Measurements from ENCODE around the gene CLCN3. TPM values are rescaled to one million over a fixed set of nuclear protein-coding genes. Genes with fewer than 3 reads are reported as not detected.

Gene CLCN3
- total and polyA plus RNA-seq, 4 donors = 9.5 to 58.6 (median 22.5) TPM

DNA sequence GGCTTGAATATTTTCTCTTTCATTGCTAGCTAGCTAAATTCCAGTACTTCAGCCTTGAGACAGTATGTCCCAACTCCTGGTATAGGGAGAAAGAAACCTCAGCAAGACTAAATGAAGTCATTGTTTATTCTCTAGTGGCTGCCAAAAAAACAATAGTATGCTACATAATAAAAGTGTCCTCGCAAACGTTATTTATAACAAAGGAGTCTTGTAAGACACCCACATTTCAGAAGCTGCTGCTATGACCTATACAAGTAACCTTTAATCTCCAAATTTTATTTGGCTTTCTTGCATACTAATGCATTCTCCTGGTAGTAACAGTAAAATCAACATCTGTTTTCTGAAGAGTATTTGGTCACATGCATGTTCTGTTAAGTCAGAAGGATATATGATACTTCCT is 36.8 kb upstream of the CLCN3 start:
- TF ChIP-seq, protein P1, sequence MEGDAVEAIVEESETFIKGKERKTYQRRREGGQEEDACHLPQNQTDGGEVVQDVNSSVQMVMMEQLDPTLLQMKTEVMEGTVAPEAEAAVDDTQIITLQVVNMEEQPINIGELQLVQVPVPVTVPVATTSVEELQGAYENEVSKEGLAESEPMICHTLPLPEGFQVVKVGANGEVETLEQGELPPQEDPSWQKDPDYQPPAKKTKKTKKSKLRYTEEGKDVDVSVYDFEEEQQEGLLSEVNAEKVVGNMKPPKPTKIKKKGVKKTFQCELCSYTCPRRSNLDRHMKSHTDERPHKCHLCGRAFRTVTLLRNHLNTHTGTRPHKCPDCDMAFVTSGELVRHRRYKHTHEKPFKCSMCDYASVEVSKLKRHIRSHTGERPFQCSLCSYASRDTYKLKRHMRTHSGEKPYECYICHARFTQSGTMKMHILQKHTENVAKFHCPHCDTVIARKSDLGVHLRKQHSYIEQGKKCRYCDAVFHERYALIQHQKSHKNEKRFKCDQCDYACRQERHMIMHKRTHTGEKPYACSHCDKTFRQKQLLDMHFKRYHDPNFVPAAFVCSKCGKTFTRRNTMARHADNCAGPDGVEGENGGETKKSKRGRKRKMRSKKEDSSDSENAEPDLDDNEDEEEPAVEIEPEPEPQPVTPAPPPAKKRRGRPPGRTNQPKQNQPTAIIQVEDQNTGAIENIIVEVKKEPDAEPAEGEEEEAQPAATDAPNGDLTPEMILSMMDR (IDR thresholded peaks at IDR 0.05; ENCODE audit: low read depth, low read length, missing input control) = no peak
- TF ChIP-seq GABPA (IDR thresholded peaks at IDR 0.05 in 1 of 2, conservative IDR thresholded peaks at IDR 0.05 in 1 of 2) (no peak), YY1 (IDR thresholded peaks at IDR 0.05) (no peak), RXRA (IDR thresholded peaks at IDR 0.05) (no peak), EGR1 (IDR thresholded peaks at IDR 0.05; ENCODE audit: low read depth in 2 of 2) (no peak), SP1 (IDR thresholded peaks at IDR 0.05) (no peak), TAF1 (conservative IDR thresholded peaks at IDR 0.05) (no peak), NR2F2 (IDR thresholded peaks at IDR 0.05) (no peak), JUND (IDR thresholded peaks at IDR 0.05) (no peak)
- Histone ChIP-seq H3K4me1 (ENCODE audit: control insufficient read depth in 4 of 4, insufficient read depth in 4 of 4, low read length in 3 of 4) (no peaks in the 10 kb centered on the region), H3K27ac (ENCODE audit: low read depth in 1 of 2, low read length in 2 of 2) (no peak overlapping the region), H3K9me3 (ENCODE audit: control insufficient read depth in 4 of 4, low read length in 3 of 4) (no peaks in the 10 kb centered on the region), H3K9ac (ENCODE audit: low read depth in 1 of 2, low read length in 2 of 2) (no peak overlapping the region), H3K36me3 (ENCODE audit: control insufficient read depth in 4 of 4, insufficient read depth in 3 of 4, low read depth in 1 of 4, low read length in 3 of 4) (peaks cover 2 to 18% (median 12%) of the 10 kb centered on the region in 4 donors), H3K27me3 (ENCODE audit: control insufficient read depth in 4 of 4, insufficient read depth in 4 of 4, low read length in 3 of 4) (no peaks in the 10 kb centered on the region), H3K4me3 (ENCODE audit: low read depth in 1 of 3, low read length in 3 of 3) (no peak overlapping the region)
- no peak for DNase-seq (ENCODE audit: low spot score)
- WGBS = 79% methylated on average over 2 of the region's 2 CpGs

DNA sequence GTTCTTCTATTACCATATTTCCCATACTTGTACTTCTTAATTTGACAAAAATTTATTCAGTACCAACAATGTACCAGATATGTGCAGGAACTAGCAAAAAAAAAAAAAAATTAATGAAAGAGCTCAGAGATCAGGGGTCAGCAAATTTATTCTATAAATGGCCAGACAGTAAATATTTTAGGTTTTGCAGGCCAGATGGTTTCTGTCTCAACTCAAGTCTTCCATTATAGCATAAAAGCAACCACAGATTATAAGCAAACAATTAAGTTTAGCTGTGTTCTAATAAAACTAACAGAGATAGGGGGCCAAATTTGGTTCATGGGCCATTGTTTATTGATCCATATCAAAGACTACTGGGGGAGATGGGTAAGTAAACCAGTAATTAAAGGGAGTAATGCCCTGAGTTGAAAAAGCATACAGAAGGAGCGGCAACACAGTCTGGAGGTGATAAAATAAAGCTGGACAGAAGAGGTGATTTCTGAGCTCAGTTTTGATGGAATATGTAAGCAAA is 27.3 kb upstream of the CLCN3 start:
- H3K27me3 ChIP-seq (ENCODE audit: control insufficient read depth in 4 of 4, insufficient read depth in 4 of 4, low read length in 3 of 4) = no peaks in the 10 kb centered on the region
- no peak overlapping the region for H3K9ac ChIP-seq (ENCODE audit: low read depth in 1 of 2, low read length in 2 of 2)
- no peak overlapping the region for H3K27ac ChIP-seq (ENCODE audit: low read depth in 1 of 2, low read length in 2 of 2)
- no peak for DNase-seq (ENCODE audit: low spot score)
- H3K36me3 ChIP-seq (ENCODE audit: control insufficient read depth in 4 of 4, insufficient read depth in 3 of 4, low read depth in 1 of 4, low read length in 3 of 4) = peaks cover 0 to 10% (median 3%) of the 10 kb centered on the region in 4 donors
- WGBS = 93% methylated on average over 1 of the region's 1 CpG
- H3K4me3 ChIP-seq (ENCODE audit: low read depth in 1 of 3, low read length in 3 of 3) = no peak overlapping the region
- H3K9me3 ChIP-seq (ENCODE audit: control insufficient read depth in 4 of 4, low read length in 3 of 4) = no peaks in the 10 kb centered on the region
- no peaks in the 10 kb centered on the region for H3K4me1 ChIP-seq (ENCODE audit: control insufficient read depth in 4 of 4, insufficient read depth in 4 of 4, low read length in 3 of 4)
- TF ChIP-seq FOXA2 (IDR thresholded peaks at IDR 0.05) (no peak), NR2F2 (IDR thresholded peaks at IDR 0.05) (peak; percentile 60)
- TF ChIP-seq, protein P2, sequence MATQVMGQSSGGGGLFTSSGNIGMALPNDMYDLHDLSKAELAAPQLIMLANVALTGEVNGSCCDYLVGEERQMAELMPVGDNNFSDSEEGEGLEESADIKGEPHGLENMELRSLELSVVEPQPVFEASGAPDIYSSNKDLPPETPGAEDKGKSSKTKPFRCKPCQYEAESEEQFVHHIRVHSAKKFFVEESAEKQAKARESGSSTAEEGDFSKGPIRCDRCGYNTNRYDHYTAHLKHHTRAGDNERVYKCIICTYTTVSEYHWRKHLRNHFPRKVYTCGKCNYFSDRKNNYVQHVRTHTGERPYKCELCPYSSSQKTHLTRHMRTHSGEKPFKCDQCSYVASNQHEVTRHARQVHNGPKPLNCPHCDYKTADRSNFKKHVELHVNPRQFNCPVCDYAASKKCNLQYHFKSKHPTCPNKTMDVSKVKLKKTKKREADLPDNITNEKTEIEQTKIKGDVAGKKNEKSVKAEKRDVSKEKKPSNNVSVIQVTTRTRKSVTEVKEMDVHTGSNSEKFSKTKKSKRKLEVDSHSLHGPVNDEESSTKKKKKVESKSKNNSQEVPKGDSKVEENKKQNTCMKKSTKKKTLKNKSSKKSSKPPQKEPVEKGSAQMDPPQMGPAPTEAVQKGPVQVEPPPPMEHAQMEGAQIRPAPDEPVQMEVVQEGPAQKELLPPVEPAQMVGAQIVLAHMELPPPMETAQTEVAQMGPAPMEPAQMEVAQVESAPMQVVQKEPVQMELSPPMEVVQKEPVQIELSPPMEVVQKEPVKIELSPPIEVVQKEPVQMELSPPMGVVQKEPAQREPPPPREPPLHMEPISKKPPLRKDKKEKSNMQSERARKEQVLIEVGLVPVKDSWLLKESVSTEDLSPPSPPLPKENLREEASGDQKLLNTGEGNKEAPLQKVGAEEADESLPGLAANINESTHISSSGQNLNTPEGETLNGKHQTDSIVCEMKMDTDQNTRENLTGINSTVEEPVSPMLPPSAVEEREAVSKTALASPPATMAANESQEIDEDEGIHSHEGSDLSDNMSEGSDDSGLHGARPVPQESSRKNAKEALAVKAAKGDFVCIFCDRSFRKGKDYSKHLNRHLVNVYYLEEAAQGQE (IDR thresholded peaks at IDR 0.05) = no peak
- TF ChIP-seq, protein P1 (IDR thresholded peaks at IDR 0.05; ENCODE audit: low read depth, low read length, missing input control) = no peak
- TF ChIP-seq, protein P3, sequence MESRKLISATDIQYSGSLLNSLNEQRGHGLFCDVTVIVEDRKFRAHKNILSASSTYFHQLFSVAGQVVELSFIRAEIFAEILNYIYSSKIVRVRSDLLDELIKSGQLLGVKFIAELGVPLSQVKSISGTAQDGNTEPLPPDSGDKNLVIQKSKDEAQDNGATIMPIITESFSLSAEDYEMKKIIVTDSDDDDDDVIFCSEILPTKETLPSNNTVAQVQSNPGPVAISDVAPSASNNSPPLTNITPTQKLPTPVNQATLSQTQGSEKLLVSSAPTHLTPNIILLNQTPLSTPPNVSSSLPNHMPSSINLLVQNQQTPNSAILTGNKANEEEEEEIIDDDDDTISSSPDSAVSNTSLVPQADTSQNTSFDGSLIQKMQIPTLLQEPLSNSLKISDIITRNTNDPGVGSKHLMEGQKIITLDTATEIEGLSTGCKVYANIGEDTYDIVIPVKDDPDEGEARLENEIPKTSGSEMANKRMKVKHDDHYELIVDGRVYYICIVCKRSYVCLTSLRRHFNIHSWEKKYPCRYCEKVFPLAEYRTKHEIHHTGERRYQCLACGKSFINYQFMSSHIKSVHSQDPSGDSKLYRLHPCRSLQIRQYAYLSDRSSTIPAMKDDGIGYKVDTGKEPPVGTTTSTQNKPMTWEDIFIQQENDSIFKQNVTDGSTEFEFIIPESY (IDR thresholded peaks at IDR 0.05) = no peak
